HepG2 (cell line): Measurements from ENCODE around the gene CPZ. TPM values are rescaled to one million over a fixed set of nuclear protein-coding genes. Genes with fewer than 3 reads are reported as not detected.
A peak's percentile ranks its signal among the peaks of the same experiment; 100 is the strongest.
"Not testable (repeated sequence)": the region's sequence is repeated elsewhere in the genome, so short reads cannot be mapped to it uniquely, and the experiment has no call there.

ENCODE experiments used
- ATAC-seq: fragments of 200-7000 bp; cut with Tn5 transposase; 3 replicates; pipeline ENCODE4 v1.9.1; 2020; ENCODE audit warnings: mild to moderate bottlenecking, moderate library complexity
- BruUV-seq: library from RNA; stranded (reverse); fragments of 400-500 nt; replicated peaks from 2 replicates; lab custom pipeline; 2021; lab: Mats Ljungman, UMichigan
- CTCF ChIA-PET: fragments of 300-600 bp; formaldehyde crosslinking; extraction: SDS; loops from one replicate; lab custom pipeline; 2021; ENCODE audit warnings: low total read pairs, inconsistent platforms, low intra/inter-chr PET ratio; lab: Yijun Ruan, JAX
- POLR2A ChIA-PET: fragments of 350-600 bp; sonication (Branson Sonifier 250); formaldehyde crosslinking; loops from one replicate; lab custom pipeline; 2020; ENCODE audit warnings: antibody characterized with exemption, inconsistent platforms; lab: Yijun Ruan, JAX
- DNase-seq: peaks from one replicate; pipeline ENCODE4 v3.0.0-alpha.2; 2015; ENCODE audit warnings: low spot score
- FAIRE-seq: peaks from 3 replicates; lab custom pipeline; 2011; peaks lifted over from hg19 to GRCh38; lab: Jason Lieb, UNC
- H2AFZ ChIP-seq: one replicate; pipeline ENCODE4 v1.6.1; 2011; ENCODE audit warnings: low read length, inconsistent platforms
- H3K27ac ChIP-seq: fragments of 300-600 bp; 3 replicates; pipeline ENCODE4 v1.8.0; 2011; ENCODE audit warnings: mixed run types, mild to moderate bottlenecking, mixed read lengths, low read length, inconsistent platforms; ENCODE audit not compliant: insufficient read depth; ENCODE audit errors: extremely low read length
- H3K27me3 ChIP-seq, 2 experiments: fragments of 200-600 bp in 1 of 2; 2 replicates in 1 of 2; 3 replicates in 1 of 2; pipeline versions ENCODE4 v1.6.0 to v1.8.0; 2011; ENCODE audit warnings: low read length in 2 of 2, mild to moderate bottlenecking in 2 of 2, moderate library complexity in 2 of 2, inconsistent platforms in 1 of 2; ENCODE audit not compliant: insufficient read depth in 2 of 2, control insufficient read depth in 1 of 2
- H3K36me3 ChIP-seq, 2 experiments: fragments of 200-600 bp in 1 of 2; replicated peaks in 1 of 2; 2 replicates in 1 of 2; 3 replicates in 1 of 2; pipeline versions ENCODE4 v1.5.1 to v1.8.0; 2011; ENCODE audit warnings: low read length in 2 of 2, inconsistent platforms in 1 of 2; ENCODE audit not compliant: insufficient read depth in 2 of 2, control insufficient read depth in 1 of 2
- H3K4me1 ChIP-seq: 2 replicates; pipeline ENCODE4 v1.5.1; 2012; ENCODE audit warnings: low read length, inconsistent platforms; ENCODE audit not compliant: insufficient read depth
- H3K4me2 ChIP-seq: 2 replicates; pipeline ENCODE4 v1.6.0; 2011; ENCODE audit warnings: low read depth, low read length, inconsistent platforms
- H3K4me3 ChIP-seq, 3 experiments: fragments of 200-600 bp in 1 of 3; sonication (generic), shearing (Covaris generic) in 1 of 3; replicated peaks in 1 of 3; 2 replicates each; pipeline ENCODE4 v1.5.1; 2011 to 2016; ENCODE audit warnings: low read length in 3 of 3, inconsistent platforms in 2 of 3, low read depth in 2 of 3, mild to moderate bottlenecking in 2 of 3, control low read depth in 1 of 3, mixed read lengths in 1 of 3; ENCODE audit not compliant: insufficient read depth in 1 of 3
- H3K79me2 ChIP-seq: one replicate; pipeline ENCODE4 v1.6.1; 2011; ENCODE audit warnings: low read length, inconsistent platforms; ENCODE audit not compliant: insufficient read depth
- H3K9ac ChIP-seq: 2 replicates; pipeline ENCODE4 v1.6.0; 2011; ENCODE audit warnings: mild to moderate bottlenecking, low read depth, low read length, inconsistent platforms; ENCODE audit not compliant: insufficient read depth
- H3K9me3 ChIP-seq: 2 replicates; pipeline ENCODE4 v1.5.1; 2012; ENCODE audit warnings: mild to moderate bottlenecking, low read length
- H4K20me1 ChIP-seq: 2 replicates; pipeline ENCODE4 v1.6.0; 2011; ENCODE audit warnings: inconsistent platforms, mild to moderate bottlenecking, low read length, moderate library complexity; ENCODE audit not compliant: insufficient read depth
- WGBS: methylation state at CpG from one replicate; pipeline ENCODE4 v1.1.6; 2017; ENCODE audit warnings: low lambda C conversion rate; 5-methylcytosine and 5-hydroxymethylcytosine counted together
- in situ Hi-C: cut with HindIII; loops from 2 replicates; pipeline ENCODE4 v1.10.0; 2017; ENCODE audit warnings: low pct_unique_long_range_greater_than_20kb; ENCODE audit not compliant: extremely low pct_ligation_motif_present
- intact Hi-C: fragments of 100-400 bp; cut with micrococcal nuclease; formaldehyde crosslinking; loops from one replicate; pipeline ENCODE4 v1.10.0; 2022; ENCODE audit not compliant: unreplicated experiment
- polyA plus RNA-seq, 8 experiments: library from polyadenylated mRNA; depleted of rRNA in 3 of 8; stranded (reverse) in 7 of 8; unstranded in 1 of 8; fragments of >200 nt; fragmentation: Illumina TruSeq in 4 of 8; extraction: Trizol in 4 of 8; gene quantifications; 2 replicates each; pipeline versions ENCODE4 v1.2.1 to v1.2.3, GENCODE V29; 2011 to 2016; ENCODE audit warnings: low read depth in 4 of 8, missing spikeins in 1 of 8, mixed read lengths in 1 of 8; ENCODE audit not compliant: insufficient read depth in 1 of 8
- total RNA-seq, 5 experiments: library from RNA; depleted of rRNA; stranded (reverse); fragments of >200 nt; fragmentation: Illumina TruSeq; extraction: Trizol; gene quantifications; 2 replicates each; pipeline ENCODE4 v1.2.3, GENCODE V29; 2016; ENCODE audit warnings: low read depth in 1 of 5

Gene CPZ
- total and polyA plus RNA-seq, 2 of the 13 experiments (the other 11 are each of a cell fraction or from before 2014, with no cell fraction given): 0.58 to 0.61 TPM

GRCh38 chr4:8634773-8635172 is 42.2 kb downstream of the CPZ start:
- in situ Hi-C loops, H3K4me1 ChIP-seq, H4K20me1 ChIP-seq, POLR2A ChIA-PET, BruUV-seq, intact Hi-C loops, H3K27ac ChIP-seq, CTCF ChIA-PET, H3K4me3 ChIP-seq, H3K9me3 ChIP-seq, DNase-seq, H3K9ac ChIP-seq, H3K36me3 ChIP-seq, FAIRE-seq, ATAC-seq, H3K4me2 ChIP-seq, H3K79me2 ChIP-seq, H2AFZ ChIP-seq: not testable (repeated sequence)
- H3K27me3 ChIP-seq: peaks cover 0 to 11% of the 10 kb centered on the region in 2 experiments; a peak in 3 of 5 replicates
- 43% methylated on average over 7 of the region's 11 CpGs for WGBS

- in situ Hi-C loops, intact Hi-C loops, H2AFZ ChIP-seq, DNase-seq, H3K9me3 ChIP-seq, POLR2A ChIA-PET, H3K36me3 ChIP-seq, H4K20me1 ChIP-seq, BruUV-seq, H3K4me1 ChIP-seq, H3K27ac ChIP-seq, H3K4me3 ChIP-seq, H3K9ac ChIP-seq, H3K4me2 ChIP-seq, FAIRE-seq, CTCF ChIA-PET, H3K79me2 ChIP-seq: not testable (repeated sequence)
- H3K27me3 ChIP-seq: peaks cover 0 to 22% of the 10 kb centered on the region in 2 experiments
- WGBS: no CpG with 5 or more reads among the region's 29 CpGs
- ATAC-seq: peak; percentile 96
These were observed 43.5 kb downstream of the CPZ start for GRCh38 chr4:8635897-8636554.
